Activated T-cell treated with anti-CD3 and anti-CD28 coated beads, Interleukin-2, amount 50 U/mL, for 4 hours (primary cell): Measurements from ENCODE around the gene SPZ1. TPM values are rescaled to one million over a fixed set of nuclear protein-coding genes. Genes with fewer than 3 reads are reported as not detected.

ENCODE experiments used
- ATAC-seq, 2 donors: fragments of 200-7000 bp; cut with Tn5 transposase; one replicate each; pipeline ENCODE4 v1.10.0; 2021
- DNase-seq: peaks from one replicate; pipeline ENCODE4 v3.0.0-alpha.2; 2020
- H3K27me3 Mint-ChIP-seq: one replicate; pipeline ENCODE4 v1.8.0; 2021; ENCODE audit warnings: low read depth, mixed read lengths
- H3K36me3 Mint-ChIP-seq: one replicate; pipeline ENCODE4 v1.8.0; 2022; ENCODE audit warnings: mixed read lengths; ENCODE audit not compliant: insufficient read depth
- H3K4me1 Mint-ChIP-seq: one replicate; pipeline ENCODE4 v1.8.0; 2021; ENCODE audit warnings: low read depth, mixed read lengths
- H3K4me3 Mint-ChIP-seq: one replicate; pipeline ENCODE4 v1.8.0; 2021; ENCODE audit warnings: mild to moderate bottlenecking, moderate library complexity, mixed read lengths
- H3K9me3 Mint-ChIP-seq: one replicate; pipeline ENCODE4 v1.8.0; 2021; ENCODE audit warnings: mixed read lengths
- total RNA-seq, 3 donors: library from RNA; stranded (reverse); gene quantifications; one replicate each; pipeline ENCODE4 v1.2.1, GENCODE V29; 2021

Gene SPZ1
- total RNA-seq, 3 donors from 2014 or later, result not detected

GRCh38 chr5:80355686-80356085 lies 35.9 kb downstream of the SPZ1 start:
- Mint-ChIP-seq H3K36me3 (no peaks in the 10 kb centered on the region), H3K4me1 (no peaks in the 10 kb centered on the region), H3K4me3 (no peak overlapping the region), H3K9me3 (no peaks in the 10 kb centered on the region), H3K27me3 (no peaks in the 10 kb centered on the region)
- no peak for ATAC-seq
- DNase-seq, result no peak

DNA sequence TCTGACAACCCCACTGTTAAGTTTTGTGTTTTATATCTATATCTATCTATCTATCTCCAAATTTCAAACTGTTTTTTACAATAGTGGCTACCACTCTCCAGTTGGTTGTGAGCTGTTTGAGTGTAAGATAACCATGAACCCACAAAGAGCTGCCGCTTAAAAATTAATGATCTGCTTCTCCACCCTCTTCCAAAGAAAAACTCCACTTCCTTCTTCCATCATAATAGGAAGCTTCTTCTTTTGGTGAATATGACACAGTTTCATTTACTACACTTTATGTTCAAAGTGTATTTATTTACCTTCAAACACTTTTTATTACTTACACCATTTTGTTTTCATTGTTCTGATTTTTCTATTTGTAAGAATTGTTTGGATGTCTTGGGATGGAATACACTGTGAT lies 37.9 kb downstream of the SPZ1 start:
- no peak for DNase-seq
- no peak for ATAC-seq
- Mint-ChIP-seq H3K9me3 (no peaks in the 10 kb centered on the region), H3K4me1 (no peaks in the 10 kb centered on the region), H3K36me3 (no peaks in the 10 kb centered on the region), H3K4me3 (no peak overlapping the region), H3K27me3 (no peaks in the 10 kb centered on the region)

GRCh38 chr5:80360914-80361444 lies 41.2 kb downstream of the SPZ1 start:
- ATAC-seq (no peak), DNase-seq (no peak)
- no peaks in the 10 kb centered on the region for H3K4me1 Mint-ChIP-seq
- H3K4me3 Mint-ChIP-seq, result no peak overlapping the region
- H3K27me3 Mint-ChIP-seq, result peaks cover 4% of the 10 kb centered on the region
- H3K9me3 Mint-ChIP-seq, result no peaks in the 10 kb centered on the region
- H3K36me3 Mint-ChIP-seq, result no peaks in the 10 kb centered on the region

DNA sequence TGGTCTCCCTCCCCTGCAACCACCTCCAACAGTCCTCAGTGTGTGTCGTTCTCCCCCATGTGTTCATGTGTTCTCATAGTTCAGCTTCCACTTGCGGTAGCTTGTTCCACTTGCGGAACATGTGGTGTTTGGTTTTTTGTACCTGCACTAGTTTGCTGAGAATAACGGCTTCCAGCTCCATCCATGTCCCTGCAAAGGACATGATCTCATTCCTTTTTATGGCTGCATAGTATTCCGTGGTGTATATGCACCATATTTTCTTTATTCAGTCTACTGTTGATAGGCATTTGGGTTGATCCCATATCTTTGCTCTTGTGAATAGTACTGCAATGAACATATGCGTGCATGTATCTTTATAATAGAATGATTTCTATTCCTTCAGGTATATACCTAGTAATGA lies 45.1 kb downstream of the SPZ1 start:
- H3K4me1 Mint-ChIP-seq, result no peaks in the 10 kb centered on the region
- no peak overlapping the region for H3K4me3 Mint-ChIP-seq

DNA sequence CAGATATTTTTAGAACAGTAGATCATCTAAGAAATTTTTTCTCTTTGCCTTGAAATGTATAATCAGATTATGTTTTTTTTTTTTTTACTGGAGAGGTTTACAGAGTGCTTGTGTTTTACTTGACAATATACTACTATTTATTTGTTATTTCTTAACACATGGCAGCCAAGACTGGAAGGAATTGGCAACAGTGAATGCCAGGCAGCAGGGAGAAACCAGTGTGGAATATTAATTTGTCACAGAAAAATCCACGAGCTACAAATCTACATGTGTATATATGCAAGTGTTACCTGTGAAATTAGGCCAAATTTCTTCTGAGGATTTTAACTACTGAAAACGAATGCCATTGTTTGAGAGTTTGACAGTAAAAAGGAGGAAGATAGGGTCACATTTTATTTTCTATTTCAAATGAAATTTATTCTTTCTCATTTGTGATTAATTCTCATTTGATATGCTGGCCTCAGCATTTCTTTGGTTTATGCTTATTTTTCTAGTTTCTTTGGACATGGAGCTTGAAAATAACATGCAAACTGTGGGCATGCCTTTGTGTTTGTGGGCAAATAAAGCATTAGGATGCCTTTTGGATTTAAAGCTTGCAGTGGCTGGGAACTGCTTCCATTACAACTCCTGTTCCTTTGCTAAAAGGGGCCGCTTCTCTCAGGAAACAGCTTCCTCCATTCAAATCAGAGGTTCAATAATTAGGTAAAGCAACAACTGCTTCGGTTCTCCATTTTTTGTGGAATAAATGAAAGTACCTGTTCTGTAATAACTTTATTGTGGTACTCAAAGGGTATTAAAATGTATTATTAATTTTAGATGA lies 49.1 kb downstream of the SPZ1 start:
- no peaks in the 10 kb centered on the region for H3K9me3 Mint-ChIP-seq
- no peak overlapping the region for H3K4me3 Mint-ChIP-seq
- DNase-seq (no peak), ATAC-seq (no peak)
- H3K4me1 Mint-ChIP-seq, result no peaks in the 10 kb centered on the region
- H3K36me3 Mint-ChIP-seq, result no peaks in the 10 kb centered on the region
- H3K27me3 Mint-ChIP-seq, result peaks cover 13% of the 10 kb centered on the region

More for the DNA sequence above, 45.1 kb downstream of the SPZ1 start:
- Mint-ChIP-seq H3K27me3 (peaks cover 4% of the 10 kb centered on the region), H3K36me3 (no peaks in the 10 kb centered on the region), H3K9me3 (no peaks in the 10 kb centered on the region)
- ATAC-seq, result no peak
- no peak for DNase-seq

DNA sequence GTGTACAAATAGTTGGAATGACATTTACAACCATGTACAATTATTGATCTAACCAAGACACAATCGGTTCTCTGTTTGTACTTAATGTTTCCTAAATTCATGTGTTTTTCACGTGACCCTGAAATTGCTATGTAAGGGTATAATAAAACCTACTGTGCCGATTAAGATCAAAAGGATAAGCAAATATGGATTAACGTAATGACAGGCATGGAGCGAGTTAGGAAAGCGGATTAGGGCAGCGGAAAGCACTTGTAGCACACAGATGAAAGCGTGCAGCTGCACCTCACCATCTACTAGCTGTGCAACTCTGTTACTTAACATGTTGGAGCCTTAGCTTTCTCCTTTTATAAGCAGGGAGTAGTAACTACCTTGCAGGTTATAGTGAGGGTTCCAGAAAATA lies 49.7 kb downstream of the SPZ1 start:
- no peaks in the 10 kb centered on the region for H3K36me3 Mint-ChIP-seq
- no peaks in the 10 kb centered on the region for H3K4me1 Mint-ChIP-seq
- H3K27me3 Mint-ChIP-seq, result peaks cover 13% of the 10 kb centered on the region
- ATAC-seq (no peak), DNase-seq (no peak)
- no peak overlapping the region for H3K4me3 Mint-ChIP-seq
- no peaks in the 10 kb centered on the region for H3K9me3 Mint-ChIP-seq

GRCh38 chr5:80370390-80370789 lies 50.6 kb downstream of the SPZ1 start:
- Mint-ChIP-seq H3K4me1 (no peaks in the 10 kb centered on the region), H3K9me3 (no peaks in the 10 kb centered on the region), H3K4me3 (no peak overlapping the region)

More at GRCh38 chr5:80370390-80370789, 50.6 kb downstream of the SPZ1 start:
- no peaks in the 10 kb centered on the region for H3K36me3 Mint-ChIP-seq
- no peak for DNase-seq
- no peak for ATAC-seq
- peaks cover 12% of the 10 kb centered on the region for H3K27me3 Mint-ChIP-seq

Other genes with a start within 250 kb of the SPZ1 start
- gene SERINC5, start 64.0 kb upstream of the SPZ1 start, total RNA-seq, result 10 to 100 TPM; 18.0 to 21.5 (median 21.1) TPM
- 1 to 10 TPM; 4.0 to 5.1 (median 4.9) TPM for gene ZFYVE16, start 88.1 kb downstream of the SPZ1 start, total RNA-seq
- under 1 TPM; 0.40 to 0.54 (median 0.45) TPM for gene FAM151B, start 168.1 kb downstream of the SPZ1 start, total RNA-seq